Measurements from ENCODE around the gene SHTN1. TPM values are rescaled to one million over a fixed set of nuclear protein-coding genes. Genes with fewer than 3 reads are reported as not detected.

Gene SHTN1
- total and polyA plus RNA-seq, 2 donors (not counting 3 experiments of a cell fraction or from before 2014, with no cell fraction given): 4.8 to 36.5 TPM

GRCh38 chr10:117001144-117001543 is 3.8 kb downstream of the SHTN1 start:
- H3K36me3 ChIP-seq (ENCODE audit: control insufficient read depth in 2 of 2, extremely low read depth in 1 of 2, insufficient read depth in 2 of 2, low read length in 2 of 2): no peaks in the 10 kb centered on the region
- H2AFZ ChIP-seq (ENCODE audit: low read depth, low read length): no peak overlapping the region
- no peaks in the 10 kb centered on the region for H4K20me1 ChIP-seq (replicated peaks; ENCODE audit: control insufficient read depth, extremely low read depth, insufficient read depth, low read length)
- intact Hi-C loops (cut with micrococcal nuclease): loop anchor here (10.0 kb wide), 1 partner anchor 374 kb away; the partner anchor contains the start of gene PDZD8
- no peak overlapping the region for H3K27ac ChIP-seq (ENCODE audit: insufficient read depth, low read depth, low read length)
- DNase-seq (ENCODE audit: low read depth, low spot score) (no peak), FAIRE-seq (no peak)
- H3K27me3 ChIP-seq (ENCODE audit: control insufficient read depth in 2 of 2, insufficient read depth in 2 of 2, low read length in 2 of 2): no peaks in the 10 kb centered on the region
- peaks cover 9% of the 10 kb centered on the region for H3K4me1 ChIP-seq (ENCODE audit: control insufficient read depth, extremely low read depth, insufficient read depth, low read length)
- H3K9me1 ChIP-seq (replicated peaks; ENCODE audit: control insufficient read depth, extremely low read depth, insufficient read depth, low read length): no peaks in the 10 kb centered on the region
- dilution Hi-C loops (cut with MboI; ENCODE audit: extremely low pct_ligation_motif_present, low sequenced_read_pairs): no loop called here
- BruUV-seq (replicated peaks): no TSS peak
- no peak overlapping the region for H3K9ac ChIP-seq (replicated peaks; ENCODE audit: extremely low read depth, insufficient read depth, low read length)
- H3K79me2 ChIP-seq (ENCODE audit: control insufficient read depth, insufficient read depth, low read length): peaks cover 58% of the 10 kb centered on the region
- no peak overlapping the region for H3K4me3 ChIP-seq (replicated peaks in 1 of 3; ENCODE audit: insufficient read depth in 1 of 3, low read depth in 1 of 3, low read length in 3 of 3)
- TF ChIP-seq EZH2 (IDR thresholded peaks at IDR 0.05; ENCODE audit: borderline replicate concordance, low read depth, low read length, severe bottlenecking) (no peak), MAX (IDR thresholded peaks at IDR 0.05; ENCODE audit: insufficient read depth, insufficient read length) (no peak), JUN (IDR thresholded peaks at IDR 0.05; ENCODE audit: borderline replicate concordance, insufficient read depth, insufficient read length, low read depth) (no peak), MYC (IDR thresholded peaks at IDR 0.05; ENCODE audit: low read depth, low read length) (no peak)
- POLR2A ChIA-PET: no interaction called here
- H3K4me2 ChIP-seq (ENCODE audit: insufficient read depth, low read length): no peak overlapping the region
- CTCF ChIA-PET: interaction anchor here (1.5 to 1.8 kb wide), 2 partner anchors 10 to 174 kb away, joined by 4 read pairs; no protein-coding TSS in a partner anchor
- H3K9me3 ChIP-seq (replicated peaks; ENCODE audit: control insufficient read depth, insufficient read depth, low read length): no peaks in the 10 kb centered on the region

DNA sequence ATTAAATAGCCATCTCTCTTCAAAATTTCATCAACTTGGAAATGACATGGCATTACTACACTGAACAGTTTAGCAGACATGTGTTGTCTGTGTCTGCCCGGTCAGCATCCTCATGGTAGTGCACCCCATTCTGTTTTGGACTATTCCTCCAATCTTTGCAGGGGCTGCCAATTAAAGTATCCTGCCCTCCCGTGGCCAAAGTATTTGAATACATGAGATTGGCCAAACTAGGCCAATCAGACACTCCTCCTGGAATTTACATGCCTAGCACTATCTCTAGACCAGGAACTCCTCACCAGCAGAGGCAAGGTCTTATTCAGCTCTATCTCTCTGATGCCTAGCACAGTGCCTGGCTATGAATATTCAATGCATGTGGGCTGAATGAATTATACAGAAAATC is 4.4 kb downstream of the SHTN1 start:
- no peak overlapping the region for H3K4me2 ChIP-seq (ENCODE audit: insufficient read depth, low read length)
- H3K9me1 ChIP-seq (replicated peaks; ENCODE audit: control insufficient read depth, extremely low read depth, insufficient read depth, low read length): no peaks in the 10 kb centered on the region
- intact Hi-C loops (cut with micrococcal nuclease) (loop anchor here (10.0 kb wide), 1 partner anchor 374 kb away; the partner anchor contains the start of gene PDZD8), dilution Hi-C loops (cut with MboI; ENCODE audit: extremely low pct_ligation_motif_present, low sequenced_read_pairs) (no loop called here)
- POLR2A ChIA-PET: no interaction called here
- no peak overlapping the region for H3K27ac ChIP-seq (ENCODE audit: insufficient read depth, low read depth, low read length)
- no peak overlapping the region for H2AFZ ChIP-seq (ENCODE audit: low read depth, low read length)
- TF ChIP-seq GATA2 (IDR thresholded peaks at IDR 0.05; ENCODE audit: insufficient read depth, insufficient read length, low read depth, low read length): no peak
- no peak for TF ChIP-seq MYC (IDR thresholded peaks at IDR 0.05; ENCODE audit: low read depth, low read length)
- TF ChIP-seq CTCF (IDR thresholded peaks at IDR 0.05; ENCODE audit: extremely low read depth in 1 of 2, insufficient read depth in 1 of 2, low read depth in 1 of 2, low read length in 2 of 2): no peak
- TF ChIP-seq JUN (IDR thresholded peaks at IDR 0.05; ENCODE audit: borderline replicate concordance, insufficient read depth, insufficient read length, low read depth): no peak
- no peak for TF ChIP-seq FOS (IDR thresholded peaks at IDR 0.05; ENCODE audit: borderline replicate concordance, insufficient read depth, low read length)
- TF ChIP-seq POLR2AphosphoS5 (IDR thresholded peaks at IDR 0.05; ENCODE audit: insufficient read depth, low read depth, low read length): no peak
- no peak for TF ChIP-seq EZH2 (IDR thresholded peaks at IDR 0.05; ENCODE audit: borderline replicate concordance, low read depth, low read length, severe bottlenecking)
- no peak for TF ChIP-seq POLR2A (IDR thresholded peaks at IDR 0.05; ENCODE audit: low read depth, low read length)
- TF ChIP-seq MAX (IDR thresholded peaks at IDR 0.05; ENCODE audit: insufficient read depth, insufficient read length): no peak
- no peak for FAIRE-seq
- peaks cover 5% of the 10 kb centered on the region for H3K4me1 ChIP-seq (ENCODE audit: control insufficient read depth, extremely low read depth, insufficient read depth, low read length)
- BruUV-seq (replicated peaks): no TSS peak
- no peak for DNase-seq (ENCODE audit: low read depth, low spot score)
- CTCF ChIA-PET: interaction anchor here (0.9 to 1.8 kb wide), 4 partner anchors 9 to 174 kb away, joined by 3 to 4 read pairs (median 4); no protein-coding TSS in a partner anchor
- peaks cover 58% of the 10 kb centered on the region for H3K79me2 ChIP-seq (ENCODE audit: control insufficient read depth, insufficient read depth, low read length)
- H3K36me3 ChIP-seq (ENCODE audit: control insufficient read depth in 2 of 2, extremely low read depth in 1 of 2, insufficient read depth in 2 of 2, low read length in 2 of 2): no peaks in the 10 kb centered on the region
- H3K27me3 ChIP-seq (ENCODE audit: control insufficient read depth in 2 of 2, insufficient read depth in 2 of 2, low read length in 2 of 2): no peaks in the 10 kb centered on the region
- H3K9ac ChIP-seq (replicated peaks; ENCODE audit: extremely low read depth, insufficient read depth, low read length): no peak overlapping the region
- H3K4me3 ChIP-seq (replicated peaks in 1 of 3; ENCODE audit: insufficient read depth in 1 of 3, low read depth in 1 of 3, low read length in 3 of 3): no peak overlapping the region
- no peaks in the 10 kb centered on the region for H3K9me3 ChIP-seq (replicated peaks; ENCODE audit: control insufficient read depth, insufficient read depth, low read length)
- H4K20me1 ChIP-seq (replicated peaks; ENCODE audit: control insufficient read depth, extremely low read depth, insufficient read depth, low read length): no peaks in the 10 kb centered on the region
